Hepatocyte (in vitro differentiated cells): ENCODE measurements around the gene PPP2R2C. TPM values are rescaled to one million over a fixed set of nuclear protein-coding genes. Genes with fewer than 3 reads are reported as not detected.

Experiments used
- DNase-seq: peaks from one replicate; pipeline ENCODE4 v3.0.0-alpha.2; 2016; ENCODE audit warnings: low spot score
- H2AFZ ChIP-seq: fragments of 200-600 bp; sonication (generic); 2 replicates; pipeline ENCODE4 v1.6.0; 2016; ENCODE audit warnings: antibody characterized with exemption, mild to moderate bottlenecking
- H3K27ac ChIP-seq: fragments of 200-600 bp; sonication (generic); 2 replicates; pipeline ENCODE4 v1.5.1; 2016; ENCODE audit warnings: mild to moderate bottlenecking
- H3K27me3 ChIP-seq: fragments of 200-600 bp; sonication (generic); 2 replicates; pipeline ENCODE4 v1.6.1; 2016
- H3K36me3 ChIP-seq: fragments of 200-600 bp; sonication (generic); replicated peaks from 2 replicates; pipeline ENCODE4 v1.5.1; 2016; ENCODE audit warnings: low read depth; ENCODE audit not compliant: insufficient read depth
- H3K4me1 ChIP-seq: fragments of 200-600 bp; sonication (generic); 2 replicates; pipeline ENCODE4 v1.5.1; 2016; ENCODE audit warnings: mild to moderate bottlenecking, moderate library complexity; ENCODE audit not compliant: insufficient read depth
- H3K4me2 ChIP-seq: fragments of 200-600 bp; sonication (generic); 2 replicates; pipeline ENCODE4 v1.6.0; 2016
- H3K4me3 ChIP-seq: fragments of 200-600 bp; sonication (generic); 2 replicates; pipeline ENCODE4 v1.5.1; 2016; ENCODE audit warnings: mild to moderate bottlenecking
- H3K79me2 ChIP-seq: fragments of 200-600 bp; sonication (generic); 2 replicates; pipeline ENCODE4 v1.6.0; 2017; ENCODE audit warnings: mild to moderate bottlenecking
- H3K9me2 ChIP-seq: fragments of 200-600 bp; sonication (generic); replicated peaks from 2 replicates; pipeline ENCODE4 v1.6.0; 2017; ENCODE audit warnings: mild to moderate bottlenecking; ENCODE audit not compliant: insufficient read depth
- H3K9me3 ChIP-seq: fragments of 200-600 bp; sonication (generic); 2 replicates; pipeline ENCODE4 v1.5.1; 2016; ENCODE audit warnings: low read depth, mild to moderate bottlenecking
- H4K20me1 ChIP-seq: fragments of 200-600 bp; sonication (generic); 2 replicates; pipeline ENCODE4 v1.6.0; 2016; ENCODE audit warnings: mild to moderate bottlenecking; ENCODE audit not compliant: insufficient read depth, poor library complexity, severe bottlenecking
- EZH2 ChIP-seq: fragments of 200-600 bp; sonication (generic); IDR thresholded peaks from 2 replicates; pipeline ENCODE4 v1.6.1; 2016; ENCODE audit warnings: antibody characterized with exemption, mild to moderate bottlenecking, borderline replicate concordance
- EZH2phosphoT487 ChIP-seq: fragments of 200-600 bp; sonication (generic); IDR thresholded peaks from one replicate; pipeline ENCODE4 v1.6.1; 2018; ENCODE audit warnings: antibody characterized with exemption, mild to moderate bottlenecking, low read depth, moderate library complexity; ENCODE audit not compliant: unreplicated experiment, severe bottlenecking
- WGBS: methylation state at CpG from one replicate; pipeline ENCODE4 v1.1.6; 2016; ENCODE audit warnings: low lambda C conversion rate; ENCODE audit errors: missing lambda C conversion rate; 5-methylcytosine and 5-hydroxymethylcytosine counted together
- polyA plus RNA-seq: library from polyadenylated mRNA; unstranded; fragments of >200 nt; fragmentation: Nextera tagmentation; extraction: Ambion mirVana; gene quantifications from 2 replicates; pipeline ENCODE4 v1.2.1, GENCODE V29; 2016
- total RNA-seq: library from RNA; depleted of rRNA; stranded (reverse); fragments of >200 nt; gene quantifications from 2 replicates; pipeline ENCODE4 v1.2.3, GENCODE V29; 2014
- TF ChIP-seq, protein P1 (sequence below): fragments of 200-600 bp; sonication (generic); IDR thresholded peaks from 2 replicates; pipeline ENCODE4 v1.5.1; 2016; ENCODE audit warnings: antibody characterized with exemption, mild to moderate bottlenecking; ENCODE audit not compliant: poor library complexity

PPP2R2C gene
- total and polyA plus RNA-seq, 2 experiments from 2014 or later: 0.35 to 0.67 TPM

GRCh38 chr4:6360385-6360784, 112.0 kb downstream of the PPP2R2C start:
- no peak for TF ChIP-seq EZH2
- TF ChIP-seq, protein P1, sequence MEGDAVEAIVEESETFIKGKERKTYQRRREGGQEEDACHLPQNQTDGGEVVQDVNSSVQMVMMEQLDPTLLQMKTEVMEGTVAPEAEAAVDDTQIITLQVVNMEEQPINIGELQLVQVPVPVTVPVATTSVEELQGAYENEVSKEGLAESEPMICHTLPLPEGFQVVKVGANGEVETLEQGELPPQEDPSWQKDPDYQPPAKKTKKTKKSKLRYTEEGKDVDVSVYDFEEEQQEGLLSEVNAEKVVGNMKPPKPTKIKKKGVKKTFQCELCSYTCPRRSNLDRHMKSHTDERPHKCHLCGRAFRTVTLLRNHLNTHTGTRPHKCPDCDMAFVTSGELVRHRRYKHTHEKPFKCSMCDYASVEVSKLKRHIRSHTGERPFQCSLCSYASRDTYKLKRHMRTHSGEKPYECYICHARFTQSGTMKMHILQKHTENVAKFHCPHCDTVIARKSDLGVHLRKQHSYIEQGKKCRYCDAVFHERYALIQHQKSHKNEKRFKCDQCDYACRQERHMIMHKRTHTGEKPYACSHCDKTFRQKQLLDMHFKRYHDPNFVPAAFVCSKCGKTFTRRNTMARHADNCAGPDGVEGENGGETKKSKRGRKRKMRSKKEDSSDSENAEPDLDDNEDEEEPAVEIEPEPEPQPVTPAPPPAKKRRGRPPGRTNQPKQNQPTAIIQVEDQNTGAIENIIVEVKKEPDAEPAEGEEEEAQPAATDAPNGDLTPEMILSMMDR: no peak
- no peak for TF ChIP-seq EZH2phosphoT487
- Histone ChIP-seq H3K27ac (no peak overlapping the region), H2AFZ (no peak overlapping the region), H3K27me3 (no peaks in the 10 kb centered on the region), H4K20me1 (no peaks in the 10 kb centered on the region), H3K4me1 (no peaks in the 10 kb centered on the region), H3K9me3 (no peaks in the 10 kb centered on the region), H3K36me3 (no peaks in the 10 kb centered on the region), H3K79me2 (no peaks in the 10 kb centered on the region), H3K9me2 (no peaks in the 10 kb centered on the region), H3K4me2 (no peak overlapping the region), H3K4me3 (no peak overlapping the region)
- WGBS: 44% methylated on average over 10 of the region's 10 CpGs
- DNase-seq: no peak

GRCh38 chr4:6359536-6360308, 112.7 kb downstream of the PPP2R2C start:
- TF ChIP-seq EZH2phosphoT487: no peak
- no peak for TF ChIP-seq EZH2
- TF ChIP-seq, protein P1: no peak
- Histone ChIP-seq H3K9me3 (no peaks in the 10 kb centered on the region), H3K4me1 (no peaks in the 10 kb centered on the region), H3K79me2 (no peaks in the 10 kb centered on the region), H4K20me1 (no peaks in the 10 kb centered on the region), H3K36me3 (no peaks in the 10 kb centered on the region), H3K27ac (no peak overlapping the region), H3K4me3 (no peak overlapping the region), H3K9me2 (no peaks in the 10 kb centered on the region), H3K27me3 (no peaks in the 10 kb centered on the region), H3K4me2 (no peak overlapping the region), H2AFZ (no peak overlapping the region)
- WGBS: 69% methylated on average over 11 of the region's 11 CpGs
- no peak for DNase-seq

DNA sequence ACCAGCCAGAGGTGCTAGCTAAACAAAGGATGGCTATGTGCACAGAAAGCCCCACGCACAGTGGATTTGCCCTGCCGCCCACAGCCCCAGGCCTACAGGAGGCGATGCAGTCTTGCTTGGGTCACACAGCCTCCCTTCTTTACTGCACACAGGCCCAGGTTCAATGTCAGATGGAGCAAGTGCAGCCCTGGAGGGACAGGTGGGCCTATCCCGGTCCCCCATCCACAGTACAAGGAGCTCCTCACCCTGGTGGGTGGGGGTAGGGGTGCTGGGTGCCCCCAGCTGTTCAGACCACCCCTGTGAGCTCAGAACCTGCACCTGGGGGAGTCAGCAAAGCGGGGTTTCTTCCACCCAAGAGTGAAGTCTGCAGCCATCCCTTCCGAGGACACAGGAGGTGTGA, 114.9 kb downstream of the PPP2R2C start:
- H3K4me1 ChIP-seq: no peaks in the 10 kb centered on the region
- H4K20me1 ChIP-seq: no peaks in the 10 kb centered on the region
- no peaks in the 10 kb centered on the region for H3K9me2 ChIP-seq
- H3K27ac ChIP-seq: no peak overlapping the region
- no peak for DNase-seq
- H3K4me3 ChIP-seq: no peak overlapping the region
- no peaks in the 10 kb centered on the region for H3K79me2 ChIP-seq
- TF ChIP-seq, protein P1: no peak
- TF ChIP-seq EZH2phosphoT487: no peak
- no peak for TF ChIP-seq EZH2
- no peaks in the 10 kb centered on the region for H3K9me3 ChIP-seq
- no peaks in the 10 kb centered on the region for H3K27me3 ChIP-seq
- H2AFZ ChIP-seq: no peak overlapping the region
- H3K36me3 ChIP-seq: no peaks in the 10 kb centered on the region
- no peak overlapping the region for H3K4me2 ChIP-seq
- WGBS: 84% methylated on average over 6 of the region's 6 CpGs
